ENCODE measurements around the gene ANKRD6. TPM values are rescaled to one million over a fixed set of nuclear protein-coding genes. Genes with fewer than 3 reads are reported as not detected.

Gene ANKRD6
- total RNA-seq, 1 donor from 2014 or later = 5.5 TPM

DNA sequence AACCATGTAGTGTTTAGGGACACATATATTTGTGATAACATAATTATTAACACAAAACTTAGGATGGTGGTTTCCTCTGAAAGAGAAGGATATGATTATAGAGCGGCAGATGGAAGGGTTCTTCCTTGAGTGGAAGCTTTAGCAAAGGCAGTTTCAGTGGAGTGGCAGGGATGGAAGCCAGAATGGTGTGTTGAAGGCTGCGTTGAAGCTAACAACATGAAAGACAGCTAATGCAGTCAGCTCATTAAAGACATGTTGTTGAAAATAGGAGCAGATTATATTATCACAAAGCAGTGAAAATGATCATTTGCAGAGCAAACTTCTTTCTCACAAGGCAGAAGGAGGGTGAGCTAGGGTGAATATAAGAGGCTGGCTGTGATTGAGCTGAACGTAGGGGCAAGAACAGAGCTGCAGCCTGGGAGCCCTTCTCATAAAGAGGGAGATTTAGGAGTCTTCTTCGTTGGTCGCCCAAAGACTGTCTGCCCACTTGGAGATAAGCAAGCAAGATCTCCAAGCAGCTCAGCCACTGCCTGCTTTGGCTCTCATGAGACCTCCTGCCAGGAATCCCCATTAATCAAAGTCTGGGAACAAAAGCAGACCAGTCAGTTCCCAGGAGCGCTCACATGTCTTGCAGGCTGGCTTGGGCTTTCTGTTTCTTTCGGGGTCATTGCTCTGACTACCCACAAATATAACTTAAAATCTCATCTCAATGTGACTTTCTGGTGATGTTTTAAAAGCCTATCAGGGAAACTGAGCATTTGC lies 2.6 kb upstream of the ANKRD6 start:
- Mint-ChIP-seq H3K9me3 (ENCODE audit: unreplicated experiment) (no peaks in the 10 kb centered on the region), H3K4me1 (ENCODE audit: unreplicated experiment) (peaks cover 13% of the 10 kb centered on the region), H3K27me3 (ENCODE audit: unreplicated experiment) (peaks cover 33% of the 10 kb centered on the region), H3K36me3 (ENCODE audit: unreplicated experiment) (no peaks in the 10 kb centered on the region), H3K27ac (ENCODE audit: unreplicated experiment) (no peak overlapping the region), H3K4me3 (ENCODE audit: unreplicated experiment) (no peak overlapping the region)
- TF ChIP-seq, protein P1, sequence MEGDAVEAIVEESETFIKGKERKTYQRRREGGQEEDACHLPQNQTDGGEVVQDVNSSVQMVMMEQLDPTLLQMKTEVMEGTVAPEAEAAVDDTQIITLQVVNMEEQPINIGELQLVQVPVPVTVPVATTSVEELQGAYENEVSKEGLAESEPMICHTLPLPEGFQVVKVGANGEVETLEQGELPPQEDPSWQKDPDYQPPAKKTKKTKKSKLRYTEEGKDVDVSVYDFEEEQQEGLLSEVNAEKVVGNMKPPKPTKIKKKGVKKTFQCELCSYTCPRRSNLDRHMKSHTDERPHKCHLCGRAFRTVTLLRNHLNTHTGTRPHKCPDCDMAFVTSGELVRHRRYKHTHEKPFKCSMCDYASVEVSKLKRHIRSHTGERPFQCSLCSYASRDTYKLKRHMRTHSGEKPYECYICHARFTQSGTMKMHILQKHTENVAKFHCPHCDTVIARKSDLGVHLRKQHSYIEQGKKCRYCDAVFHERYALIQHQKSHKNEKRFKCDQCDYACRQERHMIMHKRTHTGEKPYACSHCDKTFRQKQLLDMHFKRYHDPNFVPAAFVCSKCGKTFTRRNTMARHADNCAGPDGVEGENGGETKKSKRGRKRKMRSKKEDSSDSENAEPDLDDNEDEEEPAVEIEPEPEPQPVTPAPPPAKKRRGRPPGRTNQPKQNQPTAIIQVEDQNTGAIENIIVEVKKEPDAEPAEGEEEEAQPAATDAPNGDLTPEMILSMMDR (IDR thresholded peaks at IDR 0.05) = no peak
- no peak for DNase-seq (ENCODE audit: extremely low spot score, unreplicated experiment)

DNA sequence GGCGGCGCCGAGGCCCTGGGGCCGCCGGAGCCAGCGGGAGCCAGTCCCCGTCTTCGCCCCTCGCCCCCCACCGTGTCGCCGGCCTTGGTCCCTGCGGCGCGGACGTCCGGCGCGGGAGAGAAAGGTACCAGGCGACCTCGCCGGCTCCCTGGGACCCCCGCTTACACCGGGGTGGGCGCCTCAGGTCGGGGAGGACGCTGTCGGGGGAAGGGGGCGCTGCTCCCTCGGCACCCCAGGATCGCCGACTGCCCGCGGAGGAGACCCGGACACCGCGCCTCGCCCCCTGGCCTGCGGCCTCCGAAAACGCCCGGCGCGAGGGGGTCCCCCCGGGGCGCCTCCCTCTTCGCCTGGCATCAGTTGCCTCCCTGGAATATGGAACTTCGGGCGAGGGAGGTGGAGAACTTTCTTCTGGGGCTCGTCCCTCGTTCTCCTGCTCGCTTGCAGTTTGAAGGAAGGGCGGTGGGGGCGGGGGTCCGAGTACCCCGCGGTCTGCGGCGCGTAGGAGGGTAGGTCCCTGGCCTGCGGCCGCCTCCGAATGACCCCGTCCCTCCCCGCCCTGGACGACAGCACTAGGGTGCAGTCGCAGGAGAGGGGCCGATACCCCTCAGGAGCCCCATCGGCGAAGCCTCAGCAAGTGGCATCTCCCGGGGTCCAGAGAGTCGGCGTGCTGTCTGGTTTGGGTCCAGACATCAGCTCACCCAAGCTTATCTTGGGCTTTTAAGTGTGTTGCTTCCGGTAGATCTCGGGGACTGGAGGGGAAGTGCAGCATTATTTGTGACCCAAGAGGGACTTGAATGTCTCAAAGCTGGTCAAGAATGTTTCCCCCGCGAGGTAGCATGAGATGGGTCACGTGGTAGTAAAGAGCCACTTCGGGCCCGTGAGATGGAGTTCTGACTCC lies 549 bp downstream of the ANKRD6 start:
- Mint-ChIP-seq H3K27ac (ENCODE audit: unreplicated experiment) (no peak overlapping the region), H3K4me3 (ENCODE audit: unreplicated experiment) (peak overlapping the region; percentile 72), H3K27me3 (ENCODE audit: unreplicated experiment) (peaks cover 22% of the 10 kb centered on the region), H3K36me3 (ENCODE audit: unreplicated experiment) (no peaks in the 10 kb centered on the region), H3K4me1 (ENCODE audit: unreplicated experiment) (peaks cover 17% of the 10 kb centered on the region), H3K9me3 (ENCODE audit: unreplicated experiment) (no peaks in the 10 kb centered on the region)
- DNase-seq (ENCODE audit: extremely low spot score, unreplicated experiment) = no peak
- TF ChIP-seq, protein P1 (IDR thresholded peaks at IDR 0.05) = no peak

DNA sequence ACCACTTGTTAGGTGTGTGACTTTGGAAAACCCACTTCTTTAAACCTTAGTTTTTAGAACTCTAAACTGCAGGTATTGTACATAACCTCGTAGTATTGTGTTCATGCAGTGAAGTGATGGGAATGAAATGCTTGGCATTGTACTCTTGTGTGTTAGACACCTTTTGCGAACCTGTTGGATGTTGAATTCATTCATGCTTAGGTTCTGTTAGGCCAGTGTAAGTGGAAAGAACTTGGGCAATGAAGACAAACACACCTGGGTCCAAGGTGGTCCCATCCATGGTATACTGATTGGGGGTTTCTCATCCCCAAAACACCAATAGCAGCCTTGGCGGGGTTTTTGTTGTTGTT lies 1.2 kb downstream of the ANKRD6 start:
- TF ChIP-seq, protein P1 (IDR thresholded peaks at IDR 0.05) = no peak
- Mint-ChIP-seq H3K4me1 (ENCODE audit: unreplicated experiment) (peaks cover 17% of the 10 kb centered on the region), H3K36me3 (ENCODE audit: unreplicated experiment) (no peaks in the 10 kb centered on the region), H3K4me3 (ENCODE audit: unreplicated experiment) (peak overlapping the region; percentile 72), H3K27ac (ENCODE audit: unreplicated experiment) (no peak overlapping the region), H3K9me3 (ENCODE audit: unreplicated experiment) (no peaks in the 10 kb centered on the region), H3K27me3 (ENCODE audit: unreplicated experiment) (peaks cover 19% of the 10 kb centered on the region)
- no peak for DNase-seq (ENCODE audit: extremely low spot score, unreplicated experiment)

DNA sequence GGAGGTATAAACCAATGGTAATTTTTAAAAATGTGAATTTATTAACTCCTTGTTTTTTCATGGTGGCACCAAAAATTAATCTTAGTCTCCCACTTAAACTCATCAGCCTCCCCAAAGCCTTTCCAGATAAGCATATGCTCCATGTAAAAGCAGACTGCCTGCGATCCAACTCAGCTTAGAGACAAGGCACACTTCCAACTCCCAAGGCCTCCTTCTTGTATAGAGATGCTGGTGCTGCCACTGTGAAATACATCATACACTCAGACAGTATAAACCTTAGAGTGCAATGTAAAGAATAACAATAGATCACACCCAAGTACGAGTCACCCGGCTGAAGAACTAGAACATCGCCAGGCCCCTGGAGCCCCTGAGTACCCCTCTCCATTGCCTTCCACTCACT lies 2.0 kb downstream of the ANKRD6 start:
- Mint-ChIP-seq H3K27me3 (ENCODE audit: unreplicated experiment) (peaks cover 10% of the 10 kb centered on the region), H3K9me3 (ENCODE audit: unreplicated experiment) (no peaks in the 10 kb centered on the region), H3K4me1 (ENCODE audit: unreplicated experiment) (peaks cover 17% of the 10 kb centered on the region), H3K36me3 (ENCODE audit: unreplicated experiment) (no peaks in the 10 kb centered on the region), H3K4me3 (ENCODE audit: unreplicated experiment) (no peak overlapping the region), H3K27ac (ENCODE audit: unreplicated experiment) (no peak overlapping the region)
- TF ChIP-seq, protein P1 (IDR thresholded peaks at IDR 0.05) = no peak
- DNase-seq (ENCODE audit: extremely low spot score, unreplicated experiment) = no peak

DNA sequence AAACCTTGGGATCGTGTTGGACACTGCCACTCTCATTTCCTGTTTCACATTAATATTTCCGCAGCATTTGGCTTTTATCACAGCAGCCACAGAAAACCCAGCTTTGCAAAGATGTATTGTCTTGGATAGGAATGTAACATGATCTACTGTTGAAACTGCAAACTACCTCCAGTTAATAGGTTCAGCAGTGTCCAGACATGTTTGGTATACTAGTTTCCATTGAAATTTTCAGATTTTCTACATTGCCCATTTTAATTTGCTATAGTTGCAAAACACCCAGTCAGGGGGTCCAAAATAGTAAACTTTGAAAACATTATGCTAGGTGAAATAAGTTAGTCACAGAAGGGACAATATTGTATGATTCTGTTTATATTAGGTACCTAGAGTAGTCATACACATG lies 3.3 kb downstream of the ANKRD6 start:
- H3K4me1 Mint-ChIP-seq (ENCODE audit: unreplicated experiment) = peaks cover 17% of the 10 kb centered on the region
- TF ChIP-seq, protein P1 (IDR thresholded peaks at IDR 0.05) = no peak
- no peaks in the 10 kb centered on the region for H3K9me3 Mint-ChIP-seq (ENCODE audit: unreplicated experiment)
- H3K36me3 Mint-ChIP-seq (ENCODE audit: unreplicated experiment) = no peaks in the 10 kb centered on the region
- H3K27me3 Mint-ChIP-seq (ENCODE audit: unreplicated experiment) = peaks cover 2% of the 10 kb centered on the region
- no peak overlapping the region for H3K27ac Mint-ChIP-seq (ENCODE audit: unreplicated experiment)
- no peak for DNase-seq (ENCODE audit: extremely low spot score, unreplicated experiment)
- no peak overlapping the region for H3K4me3 Mint-ChIP-seq (ENCODE audit: unreplicated experiment)
